Stimulated activated naive CD8-positive, alpha-beta T cell treated with anti-CD3 and anti-CD28 coated beads, Interleukin-15, Interleukin-2, amounts not matched to agents 100 ng/mL and 50 ng/mL, for 24 hours (primary cell): ENCODE results near the gene FUNDC1.

ENCODE experiments used
- H3K27ac Mint-ChIP-seq: one replicate; pipeline ENCODE4 v1.8.0; 2021; ENCODE audit warnings: mild to moderate bottlenecking, mixed read lengths
- H3K27me3 Mint-ChIP-seq: one replicate; pipeline ENCODE4 v1.8.0; 2021; ENCODE audit warnings: mixed read lengths
- H3K36me3 Mint-ChIP-seq: one replicate; pipeline ENCODE4 v1.8.0; 2021; ENCODE audit warnings: low read depth, mixed read lengths
- H3K4me1 Mint-ChIP-seq: one replicate; pipeline ENCODE4 v1.8.0; 2021; ENCODE audit warnings: low read depth, mixed read lengths
- H3K4me3 Mint-ChIP-seq: one replicate; pipeline ENCODE4 v1.8.0; 2021; ENCODE audit warnings: mild to moderate bottlenecking, mixed read lengths
- H3K9me3 Mint-ChIP-seq: one replicate; pipeline ENCODE4 v1.8.0; 2021; ENCODE audit warnings: mixed read lengths

The FUNDC1 gene

DNA sequence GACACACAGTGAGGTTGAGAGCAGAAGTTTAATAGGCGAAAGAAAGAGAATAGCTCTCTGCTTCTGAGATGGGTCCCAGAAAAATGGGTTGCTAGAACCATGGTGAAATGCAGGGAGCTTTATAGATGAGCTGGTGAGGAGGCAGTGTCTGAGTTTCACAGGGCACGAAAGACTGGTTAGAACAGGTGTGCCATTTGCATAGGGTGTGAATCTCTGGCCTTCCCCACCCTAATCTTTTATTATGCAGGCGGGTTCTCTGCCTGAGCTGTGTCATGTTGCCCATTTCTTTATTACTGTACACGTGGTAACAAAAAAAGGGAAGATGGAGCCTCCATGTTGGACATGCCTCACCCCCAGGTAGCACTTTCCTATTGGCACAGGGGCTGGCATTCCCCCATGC is 39.1 kb downstream of the FUNDC1 start:
- H3K27me3 Mint-ChIP-seq: no peaks in the 10 kb centered on the region
- no peak overlapping the region for H3K4me3 Mint-ChIP-seq
- no peak overlapping the region for H3K27ac Mint-ChIP-seq
- H3K4me1 Mint-ChIP-seq: peaks cover 6% of the 10 kb centered on the region
- no peaks in the 10 kb centered on the region for H3K9me3 Mint-ChIP-seq
- no peaks in the 10 kb centered on the region for H3K36me3 Mint-ChIP-seq

DNA sequence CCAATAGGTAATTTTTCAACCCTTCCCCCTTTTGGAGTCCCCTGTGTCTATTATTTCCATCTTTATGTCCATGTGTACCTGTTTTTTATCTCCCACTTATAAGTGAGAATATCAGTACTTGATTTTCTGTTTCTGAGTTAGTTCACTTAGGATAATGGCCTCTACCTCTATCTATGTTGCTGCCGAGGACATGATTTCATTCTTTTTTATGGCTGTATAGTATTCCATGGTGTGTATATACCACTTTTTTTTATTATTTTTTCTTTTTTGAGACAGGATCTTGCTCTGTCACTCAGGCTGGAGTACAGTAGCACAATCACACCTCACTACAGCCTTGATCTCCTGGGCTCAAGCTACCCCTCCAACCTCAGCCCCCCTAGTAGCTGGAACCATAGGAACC is 47.6 kb downstream of the FUNDC1 start:
- H3K4me3 Mint-ChIP-seq: no peak overlapping the region
- H3K36me3 Mint-ChIP-seq: no peaks in the 10 kb centered on the region
- no peaks in the 10 kb centered on the region for H3K4me1 Mint-ChIP-seq
- no peaks in the 10 kb centered on the region for H3K27me3 Mint-ChIP-seq
- no peak overlapping the region for H3K27ac Mint-ChIP-seq
- H3K9me3 Mint-ChIP-seq: no peaks in the 10 kb centered on the region

DNA sequence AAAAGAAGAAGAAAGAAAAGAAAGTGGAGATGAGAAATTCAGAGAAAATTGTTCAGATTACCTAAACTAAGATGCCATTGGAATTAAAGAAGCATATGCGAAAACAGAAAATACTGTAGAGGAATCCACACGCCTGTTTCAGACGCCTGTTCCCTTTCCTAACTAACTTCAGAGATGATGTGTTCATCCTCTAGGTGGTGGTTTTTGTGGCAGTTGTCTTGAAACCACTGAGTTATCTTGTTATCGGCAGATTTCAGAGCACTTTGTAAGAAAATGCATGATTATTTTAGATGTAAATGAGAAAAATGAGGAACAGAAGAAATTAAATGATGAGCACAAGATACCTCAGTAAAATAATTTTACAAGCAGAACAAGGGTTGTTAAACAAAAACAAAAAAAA is 48.3 kb downstream of the FUNDC1 start:
- Mint-ChIP-seq H3K4me1 (no peaks in the 10 kb centered on the region), H3K36me3 (no peaks in the 10 kb centered on the region), H3K4me3 (no peak overlapping the region), H3K27me3 (no peaks in the 10 kb centered on the region), H3K27ac (no peak overlapping the region), H3K9me3 (no peaks in the 10 kb centered on the region)

DNA sequence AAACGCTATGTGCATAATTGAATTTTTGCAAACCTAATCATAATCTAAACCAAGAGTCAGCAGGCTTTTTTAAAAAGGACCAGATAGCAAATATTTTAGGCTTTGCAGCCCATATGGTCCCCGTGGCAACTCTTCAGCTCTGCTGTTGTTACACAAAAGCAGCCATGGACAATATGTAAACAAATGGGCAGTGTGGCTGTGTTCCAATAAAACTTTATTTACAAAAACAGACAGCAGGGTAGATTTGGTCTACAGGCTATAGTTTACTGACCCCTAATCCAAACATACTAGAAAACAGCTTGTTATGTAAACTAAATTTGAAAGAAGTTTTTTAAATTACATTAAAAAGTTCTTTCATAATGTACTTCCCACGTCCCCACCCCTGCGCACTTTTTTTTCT is 53.1 kb downstream of the FUNDC1 start:
- Mint-ChIP-seq H3K9me3 (no peaks in the 10 kb centered on the region), H3K36me3 (no peaks in the 10 kb centered on the region), H3K4me3 (no peak overlapping the region), H3K27ac (no peak overlapping the region), H3K4me1 (no peaks in the 10 kb centered on the region), H3K27me3 (peaks cover 3% of the 10 kb centered on the region)

DNA sequence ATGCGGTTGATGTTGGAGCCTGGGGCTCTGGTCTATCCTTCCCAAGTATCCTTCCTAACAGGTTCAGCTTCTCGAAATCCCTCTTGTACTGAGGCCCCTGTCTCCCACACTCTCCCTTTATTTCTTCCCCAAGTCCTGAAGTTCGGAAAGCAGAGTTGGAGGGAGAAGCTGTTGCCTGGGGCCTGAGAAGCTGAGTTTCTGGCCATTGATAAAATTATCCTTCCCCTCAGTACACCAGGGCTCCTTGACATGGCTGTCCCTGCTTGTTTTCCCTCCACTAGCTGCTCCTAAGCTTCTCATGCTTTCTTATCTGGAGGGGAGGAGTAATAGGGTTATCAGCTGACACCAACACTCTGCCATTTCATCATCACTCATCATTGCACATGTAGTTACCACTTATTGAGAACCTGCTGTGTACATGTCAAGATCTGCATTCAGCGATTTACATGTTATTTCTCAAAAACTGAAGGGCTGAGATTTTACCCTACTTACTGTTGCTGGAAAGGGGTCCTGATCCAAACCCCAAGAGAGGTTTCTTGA is 58.0 kb downstream of the FUNDC1 start:
- H3K4me1 Mint-ChIP-seq: no peaks in the 10 kb centered on the region
- H3K27me3 Mint-ChIP-seq: peaks cover 3% of the 10 kb centered on the region

DNA sequence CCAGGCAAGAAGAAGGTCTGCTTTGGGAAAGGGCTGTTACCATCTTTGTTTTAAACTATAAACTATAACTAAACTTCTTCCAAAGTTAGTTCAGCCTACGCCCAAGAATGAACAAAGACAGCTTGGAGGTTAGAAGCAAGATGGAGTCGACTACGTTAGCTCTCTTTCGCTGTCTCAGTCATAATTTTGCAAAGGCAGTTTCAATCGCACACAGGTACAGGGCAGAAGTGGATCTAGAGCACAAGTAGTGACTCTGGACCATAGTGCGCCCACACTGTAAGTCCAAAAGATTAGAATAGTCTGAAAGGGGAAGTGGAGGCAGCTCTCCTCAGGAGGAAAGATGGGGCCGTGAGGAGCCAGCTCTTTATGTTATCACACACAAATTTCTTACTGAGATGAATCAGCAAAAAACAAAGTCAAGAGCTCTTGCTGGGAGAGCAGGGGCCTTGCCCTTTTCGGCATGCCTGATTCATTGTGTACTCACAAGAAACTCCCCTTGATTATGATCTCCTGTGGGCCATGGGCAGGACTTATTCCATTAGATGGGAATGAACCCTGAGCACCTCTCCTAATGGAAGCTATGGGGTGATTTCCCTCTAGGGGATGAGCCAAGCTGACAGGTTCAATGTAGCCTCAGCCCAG is 58.6 kb downstream of the FUNDC1 start:
- Mint-ChIP-seq H3K36me3 (no peaks in the 10 kb centered on the region), H3K9me3 (no peaks in the 10 kb centered on the region), H3K27me3 (peaks cover 3% of the 10 kb centered on the region), H3K4me3 (no peak overlapping the region), H3K27ac (no peak overlapping the region), H3K4me1 (no peaks in the 10 kb centered on the region)

More for the DNA sequence above, 58.0 kb downstream of the FUNDC1 start:
- Mint-ChIP-seq H3K27ac (no peak overlapping the region), H3K36me3 (no peaks in the 10 kb centered on the region), H3K4me3 (no peak overlapping the region), H3K9me3 (no peaks in the 10 kb centered on the region)

DNA sequence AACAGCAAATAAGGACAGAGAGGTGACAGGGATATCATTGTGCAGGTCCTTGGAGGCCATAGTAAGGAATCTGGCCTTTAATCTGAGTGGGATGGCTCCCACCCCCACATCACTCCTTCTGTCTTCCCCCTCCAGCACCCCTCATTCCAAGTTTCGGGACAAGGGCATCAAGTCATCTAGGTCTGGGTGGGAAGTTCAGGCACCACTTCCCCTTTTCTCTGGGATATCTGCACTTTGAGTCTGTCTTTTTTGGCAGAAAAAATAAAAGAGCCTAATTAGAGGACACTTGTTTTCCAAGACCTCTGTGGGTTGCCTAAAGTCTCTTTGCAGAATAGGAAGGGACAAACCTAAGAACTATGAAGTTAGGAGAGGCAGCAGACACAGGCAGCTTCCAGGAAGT is 60.1 kb downstream of the FUNDC1 start:
- H3K9me3 Mint-ChIP-seq: no peaks in the 10 kb centered on the region
- no peak overlapping the region for H3K27ac Mint-ChIP-seq
- H3K4me3 Mint-ChIP-seq: no peak overlapping the region
- no peaks in the 10 kb centered on the region for H3K27me3 Mint-ChIP-seq
- H3K36me3 Mint-ChIP-seq: no peaks in the 10 kb centered on the region
- no peaks in the 10 kb centered on the region for H3K4me1 Mint-ChIP-seq

DNA sequence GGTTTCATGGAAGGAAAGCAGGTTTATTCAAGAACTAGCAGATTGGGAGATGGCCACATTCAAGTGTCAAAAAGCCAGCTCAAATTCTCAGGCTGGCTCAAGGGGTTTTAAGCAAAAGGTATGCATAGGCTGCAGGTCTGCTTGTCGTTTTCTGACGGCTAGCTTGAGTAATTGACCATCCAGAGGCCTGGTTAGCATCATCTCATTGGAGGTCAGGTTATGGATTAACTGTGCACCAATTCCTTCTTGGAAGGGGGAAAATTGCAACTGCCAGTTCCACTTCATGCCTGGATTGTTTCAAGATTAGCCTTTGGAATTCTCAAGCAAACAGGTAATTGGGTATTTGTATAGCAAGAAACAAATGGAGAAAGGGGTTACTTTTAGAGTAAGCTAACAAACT is 62.1 kb downstream of the FUNDC1 start:
- H3K9me3 Mint-ChIP-seq: no peaks in the 10 kb centered on the region

DNA sequence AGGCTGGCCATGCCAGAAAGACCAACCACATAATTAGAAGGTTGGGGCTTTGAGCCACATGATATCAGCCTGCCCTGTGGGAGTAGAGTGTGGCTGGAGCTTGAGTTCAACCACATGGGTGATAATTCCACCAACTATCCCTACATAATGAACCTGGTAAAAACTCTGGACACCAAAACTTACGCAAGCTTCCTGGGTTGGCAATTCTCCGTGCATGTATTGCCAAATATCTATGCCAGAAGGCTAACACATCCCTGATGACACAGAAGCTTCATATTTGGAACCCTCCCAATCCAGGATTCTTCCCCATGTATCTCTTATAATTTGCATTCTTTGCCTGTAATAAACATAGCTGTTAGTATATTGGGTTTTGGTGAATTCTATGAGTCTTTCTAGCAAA is 68.2 kb downstream of the FUNDC1 start:
- Mint-ChIP-seq H3K27ac (no peak overlapping the region), H3K27me3 (no peaks in the 10 kb centered on the region), H3K4me3 (no peak overlapping the region), H3K36me3 (no peaks in the 10 kb centered on the region), H3K4me1 (no peaks in the 10 kb centered on the region), H3K9me3 (no peaks in the 10 kb centered on the region)

More for the DNA sequence above, 62.1 kb downstream of the FUNDC1 start:
- Mint-ChIP-seq H3K4me3 (no peak overlapping the region), H3K4me1 (no peaks in the 10 kb centered on the region), H3K27ac (no peak overlapping the region), H3K36me3 (no peaks in the 10 kb centered on the region), H3K27me3 (no peaks in the 10 kb centered on the region)
